ENCODE data around the gene PROCA1.

GRCh38 chr17:28725660-28726225 is 14.1 kb upstream of the PROCA1 start:
- TF ChIP-seq CTCF (IDR thresholded peaks at IDR 0.05; ENCODE audit: insufficient read depth, low read length, poor library complexity, severe bottlenecking) (no peak), EZH2phosphoT487 (conservative IDR thresholded peaks at IDR 0.05; ENCODE audit: low read length) (no peak)

Measured in SU-DHL-6 (cell line).